Aorta (tissue), 5 donors: ENCODE measurements around the gene KCNJ3. TPM values are rescaled to one million over a fixed set of nuclear protein-coding genes. Genes with fewer than 3 reads are reported as not detected.

Experiments used
- ATAC-seq: fragments of 200-7000 bp; cut with Tn5 transposase; one replicate; pipeline ENCODE4 v1.9.1; 2022; ENCODE audit warnings: moderate library complexity; ENCODE audit not compliant: low FRiP score
- DNase-seq, 2 donors: peaks; one replicate each; pipeline ENCODE4 v3.0.0-alpha.2; 2020
- H3K27ac ChIP-seq, 2 donors: one replicate each; pipeline ENCODE4 v1.5.1; 2013; ENCODE audit warnings: low read length in 2 of 2, mild to moderate bottlenecking in 2 of 2, moderate library complexity in 2 of 2, control low read depth in 1 of 2, inconsistent platforms in 1 of 2, low read depth in 1 of 2
- H3K27me3 ChIP-seq, 2 donors: one replicate each; pipeline ENCODE4 v1.6.1; 2013; ENCODE audit warnings: control low read depth in 1 of 2, low read length in 1 of 2, mild to moderate bottlenecking in 1 of 2, moderate library complexity in 1 of 2; ENCODE audit not compliant: insufficient read depth in 2 of 2, control insufficient read depth in 1 of 2
- H3K36me3 ChIP-seq, 2 donors: one replicate each; pipeline ENCODE4 v1.6.1; 2013; ENCODE audit warnings: control low read depth in 1 of 2, low read length in 1 of 2, mild to moderate bottlenecking in 1 of 2; ENCODE audit not compliant: insufficient read depth in 2 of 2, control insufficient read depth in 1 of 2
- H3K4me1 ChIP-seq, 2 donors: one replicate each; pipeline ENCODE4 v1.6.1; 2013; ENCODE audit warnings: low read length in 2 of 2, control low read depth in 1 of 2, mild to moderate bottlenecking in 1 of 2, moderate library complexity in 1 of 2; ENCODE audit not compliant: insufficient read depth in 2 of 2, control insufficient read depth in 1 of 2
- H3K4me3 ChIP-seq, 2 donors: one replicate each; pipeline ENCODE4 v1.5.1; 2013; ENCODE audit warnings: low read length in 2 of 2, control low read depth in 1 of 2, mild to moderate bottlenecking in 1 of 2
- H3K9me3 ChIP-seq: one replicate; pipeline ENCODE4 v1.6.1; 2013; ENCODE audit warnings: mild to moderate bottlenecking, low read length; ENCODE audit not compliant: control insufficient read depth
- WGBS, 2 donors: extraction: QIAGEN DNeasy Blood & Tissue Kit; methylation state at CpG; one replicate each; pipeline ENCODE4 v1.1.7; 2013; 5-methylcytosine and 5-hydroxymethylcytosine counted together
- intact Hi-C, 2 donors: fragments of 100-400 bp; cut with DNase I; formaldehyde crosslinking; loops; one replicate each; pipeline versions ENCODE4 v1.14.2 to v1.15.0; 2022
- polyA plus RNA-seq, 2 donors: library from polyadenylated mRNA; stranded (reverse); fragments of 200-250 nt; gene quantifications; one replicate each; pipeline ENCODE4 v1.2.3, GENCODE V29; 2013
- total RNA-seq, 2 donors: library from RNA; stranded (reverse); fragmentation: NEBNext Ultra II Directional; extraction: Animal tissue kit (Norgen Biotek cat#: 25700); gene quantifications; one replicate each; pipeline ENCODE4 v1.2.1, GENCODE V29; 2021
- donor health status: healthy with polysubstance abuse.
- donor health status: Bipolar disorder and iron deficiency.
- donor health status: DM: no; HTN: no; CAD: no.
- donor health status: DM: no; HTN: no; CAD: no.
- donor health status: DM: yes; HTN: yes; CAD: no.

Gene KCNJ3
- total and polyA plus RNA-seq, 4 donors, result 0.69 to 5.1 (median 1.7) TPM

DNA sequence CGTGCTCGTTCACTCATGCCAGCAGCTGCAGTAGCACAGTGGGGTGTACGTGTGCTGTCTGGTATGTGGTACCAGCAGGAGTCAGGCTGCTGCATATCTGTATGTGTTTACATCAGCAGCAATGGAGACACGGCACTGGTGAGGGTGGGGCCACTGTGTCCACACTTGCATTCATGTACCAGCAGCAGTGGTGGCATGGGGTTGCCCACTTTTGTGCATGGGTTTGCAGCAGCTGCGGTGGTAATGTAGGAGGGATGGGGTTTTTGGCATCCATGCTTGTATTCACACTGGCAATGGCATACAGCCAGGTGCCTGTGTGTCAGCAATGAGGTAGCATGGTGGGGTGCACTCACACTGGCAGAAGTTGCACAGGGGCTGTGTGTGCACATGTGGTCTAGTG, 187.8 kb downstream of the KCNJ3 start:
- H3K27me3 ChIP-seq, result no peaks in the 10 kb centered on the region
- ATAC-seq (no peak), DNase-seq (no peak)
- WGBS, 2 donors, result 89 to 91% methylated on average over 5 of the region's 5 CpGs
- no peak overlapping the region for H3K27ac ChIP-seq
- H3K36me3 ChIP-seq, result no peaks in the 10 kb centered on the region
- H3K9me3 ChIP-seq, result peaks cover 4% of the 10 kb centered on the region
- intact Hi-C loops, result no loop called here
- H3K4me3 ChIP-seq, result no peak overlapping the region
- H3K4me1 ChIP-seq, result no peaks in the 10 kb centered on the region

DNA sequence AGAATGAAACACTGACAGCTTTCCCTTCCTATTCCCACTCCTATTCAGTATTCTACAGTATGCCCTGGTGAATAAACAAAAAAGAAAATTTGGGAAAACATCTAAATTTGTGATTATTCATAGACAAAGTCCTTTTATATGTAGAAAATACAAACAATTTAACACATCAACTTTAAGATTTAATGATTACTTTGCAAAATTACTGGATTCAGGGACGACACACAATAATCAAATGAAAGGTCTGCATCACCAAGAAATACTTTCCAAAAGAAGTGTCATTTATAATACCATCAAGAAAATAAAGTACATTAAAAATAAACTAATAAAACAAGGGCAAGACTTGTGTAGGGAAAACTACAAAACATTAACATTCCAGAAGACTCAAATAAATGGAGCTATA, 199.8 kb downstream of the KCNJ3 start:
- Histone ChIP-seq H3K4me1 (no peaks in the 10 kb centered on the region), H3K27ac (no peak overlapping the region), H3K4me3 (no peak overlapping the region), H3K36me3 (no peaks in the 10 kb centered on the region), H3K9me3 (no peaks in the 10 kb centered on the region), H3K27me3 (no peaks in the 10 kb centered on the region)
- DNase-seq, result no peak
- 81 to 86% methylated on average over 1 of the region's 1 CpG for WGBS, 2 donors
- intact Hi-C loops, result no loop called here
- no peak for ATAC-seq

DNA sequence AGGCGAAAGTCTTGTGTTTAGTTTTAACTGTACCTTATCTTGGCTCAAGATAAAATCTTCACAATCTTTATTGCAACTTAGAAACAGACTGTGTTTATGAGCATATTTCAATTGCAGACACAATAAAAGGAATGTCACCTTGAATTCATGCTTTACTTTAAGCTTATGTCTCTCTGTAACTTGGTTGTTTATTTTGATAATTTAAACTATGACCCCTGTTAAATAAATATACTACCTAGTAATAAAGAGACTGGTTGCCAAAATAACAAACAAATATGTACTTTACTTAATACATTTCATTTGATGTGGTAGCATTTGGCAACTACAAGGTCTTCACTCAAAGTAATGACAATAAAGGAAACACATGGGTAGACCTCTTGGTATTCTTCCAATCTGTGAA, 202.6 kb downstream of the KCNJ3 start:
- intact Hi-C loops, result no loop called here
- no peaks in the 10 kb centered on the region for H3K27me3 ChIP-seq
- H3K36me3 ChIP-seq, result no peaks in the 10 kb centered on the region
- no peaks in the 10 kb centered on the region for H3K4me1 ChIP-seq
- H3K4me3 ChIP-seq, result no peak overlapping the region
- WGBS, 2 donors, result 18 to 37% methylated on average over 1 of the region's 1 CpG
- no peaks in the 10 kb centered on the region for H3K9me3 ChIP-seq
- DNase-seq (no peak), ATAC-seq (no peak)
- no peak overlapping the region for H3K27ac ChIP-seq
